Activated CD4-positive, alpha-beta T cell treated with anti-CD3 and anti-CD28 coated beads, Interleukin-2, amount 50 U/mL, for 24 hours (primary cell): ENCODE results near the gene MYH15.

Experiments used
- DNase-seq, 2 donors: peaks; one replicate each; pipeline ENCODE4 v3.0.0-alpha.2; 2020; ENCODE audit warnings: low read depth in 1 of 2, low spot score in 1 of 2

The MYH15 gene

DNA sequence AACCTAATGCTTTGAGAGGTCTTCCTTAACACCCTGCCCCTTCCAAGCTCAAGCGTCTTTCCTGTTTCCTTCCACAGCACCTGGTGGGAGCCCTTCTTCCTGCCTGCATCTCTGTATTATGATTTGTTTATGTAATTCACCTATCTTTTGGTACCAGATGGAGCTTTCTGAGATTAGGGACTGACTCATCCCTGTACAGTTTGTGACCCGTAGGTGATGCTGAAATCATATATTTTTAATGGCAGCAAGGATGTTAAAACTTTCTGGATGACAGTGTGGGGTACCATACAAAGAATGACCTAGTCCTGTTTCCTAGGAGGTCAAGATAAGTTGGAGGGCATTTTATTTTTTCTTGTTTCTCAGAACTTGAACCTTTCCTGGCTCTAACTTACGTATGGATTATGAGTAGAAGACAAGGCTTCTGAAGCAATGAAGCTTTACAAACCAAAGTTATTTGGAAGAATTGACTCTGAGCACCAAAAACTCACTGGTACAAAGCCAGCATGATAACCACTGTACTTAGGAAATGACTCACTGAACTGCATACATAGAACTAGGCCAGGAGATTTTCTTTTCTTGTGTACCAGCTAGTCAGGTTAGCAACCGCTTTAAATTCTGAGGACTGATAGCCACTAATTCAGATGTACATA is 167.4 kb downstream of the MYH15 start:
- DNase-seq, result no peak

DNA sequence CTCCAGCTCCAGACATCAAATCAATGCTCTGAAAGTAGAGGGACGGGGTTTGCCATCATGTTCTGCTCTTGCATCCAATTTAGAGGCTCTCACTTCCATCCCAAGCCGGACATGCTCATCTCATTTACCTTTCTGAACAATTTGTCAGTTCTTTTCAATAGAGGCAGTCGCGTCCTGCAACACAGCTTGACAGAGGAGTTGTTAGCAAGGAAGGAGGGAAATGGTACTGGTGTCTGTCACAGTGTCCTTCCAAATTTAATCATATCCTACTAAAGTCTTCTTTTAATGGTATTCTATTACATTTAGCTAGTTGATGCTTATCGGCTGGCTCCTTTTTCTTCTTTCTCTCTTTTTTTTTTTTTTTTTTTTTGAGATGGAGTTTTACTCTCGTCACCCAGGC is 168.5 kb downstream of the MYH15 start:
- no peak for DNase-seq

DNA sequence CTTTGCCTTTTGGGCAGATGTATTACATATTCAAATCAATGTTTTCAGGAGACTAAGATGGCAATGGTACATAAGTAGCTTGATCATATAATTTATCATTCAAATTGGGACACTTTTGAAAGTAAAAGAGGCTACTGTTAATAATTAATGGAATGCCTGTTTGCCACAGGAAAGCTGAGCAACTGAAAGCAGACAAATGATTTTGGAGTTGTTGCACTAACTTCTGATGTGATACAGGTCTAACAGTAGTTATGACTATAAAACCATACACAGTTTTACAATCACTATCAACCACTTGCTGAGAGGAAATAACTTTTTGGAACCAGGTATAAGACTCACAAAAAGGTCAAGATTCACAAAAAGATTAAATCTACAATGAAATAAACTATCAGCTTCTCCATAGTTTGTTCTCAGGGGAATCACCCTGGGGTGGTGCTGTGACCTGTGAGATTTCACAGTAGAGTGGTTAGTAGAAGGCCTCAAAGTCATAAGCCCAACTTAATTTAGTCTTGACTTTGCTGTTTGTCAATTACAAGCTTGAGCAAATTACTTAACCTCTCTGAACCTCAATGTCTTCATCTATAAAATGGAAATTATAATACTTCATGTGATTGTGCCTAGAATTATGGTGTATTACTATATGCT is 171.4 kb downstream of the MYH15 start:
- DNase-seq, result no peak

DNA sequence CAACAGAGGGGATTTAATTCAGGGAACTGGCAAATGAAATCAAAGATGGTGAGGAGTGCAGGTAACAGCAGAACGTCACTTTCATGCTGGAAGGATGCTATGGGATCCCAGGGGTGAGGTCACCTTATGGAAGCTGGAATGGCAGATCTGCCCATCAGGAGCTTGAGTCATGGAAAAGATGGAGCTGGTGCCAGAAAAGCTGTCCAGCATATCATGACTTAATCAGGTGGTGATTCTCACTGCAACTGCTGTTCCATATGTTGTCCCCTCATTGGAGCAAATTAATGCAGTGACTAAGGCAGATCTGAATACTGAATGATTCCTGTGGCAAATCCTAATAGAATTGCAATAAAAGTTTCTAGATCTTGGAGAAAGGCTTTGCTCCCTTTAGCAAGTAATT is 175.7 kb downstream of the MYH15 start:
- DNase-seq, result no peak

DNA sequence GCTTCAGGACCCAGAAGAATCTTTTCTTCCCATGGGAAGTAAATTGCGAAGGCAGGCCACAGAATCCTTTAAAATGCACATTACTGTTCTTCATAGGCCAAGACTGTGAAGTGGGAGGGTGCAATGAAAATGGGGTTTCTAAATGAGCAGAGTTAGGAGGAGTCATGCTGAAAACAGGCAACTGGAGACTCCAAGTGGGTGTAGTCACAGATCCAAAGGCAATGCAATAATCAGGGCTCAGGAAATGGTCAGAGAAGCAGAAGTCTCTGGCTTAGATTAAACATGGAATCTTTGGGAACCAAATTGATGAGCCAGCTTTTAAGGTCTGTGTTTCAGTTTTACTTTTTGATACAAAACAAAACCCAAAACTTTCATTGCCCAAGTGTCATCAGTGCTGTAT is 176.4 kb downstream of the MYH15 start:
- no peak for DNase-seq

DNA sequence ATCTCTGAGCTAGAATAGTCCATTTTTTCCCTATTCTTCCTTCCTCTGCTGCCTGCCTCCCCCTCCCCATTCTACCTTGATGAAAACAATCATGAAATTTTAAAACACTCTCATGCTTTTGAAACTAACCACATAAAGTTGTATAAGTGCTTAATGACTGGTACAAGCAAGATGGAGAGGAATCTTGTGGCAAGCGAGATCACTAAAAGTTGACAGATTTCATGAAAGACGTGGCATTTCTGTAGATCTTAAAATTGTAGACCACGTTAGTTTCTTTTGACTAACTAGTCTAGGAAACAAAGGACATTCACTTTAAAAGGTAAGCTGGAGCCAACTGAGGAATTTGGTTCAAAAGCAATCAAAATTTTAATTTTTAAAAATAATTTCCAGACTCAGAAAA is 178.6 kb downstream of the MYH15 start:
- DNase-seq, result no peak
